RKO (cell line): Measurements from ENCODE around the gene FOSB.
"Not testable (repeated sequence)": the region's sequence is repeated elsewhere in the genome, so short reads cannot be mapped to it uniquely, and the experiment has no call there.

ENCODE experiments used
- DNase-seq: peaks from one replicate; pipeline ENCODE4 v3.0.0-alpha.2; 2016; ENCODE audit warnings: low spot score

FOSB gene

DNA sequence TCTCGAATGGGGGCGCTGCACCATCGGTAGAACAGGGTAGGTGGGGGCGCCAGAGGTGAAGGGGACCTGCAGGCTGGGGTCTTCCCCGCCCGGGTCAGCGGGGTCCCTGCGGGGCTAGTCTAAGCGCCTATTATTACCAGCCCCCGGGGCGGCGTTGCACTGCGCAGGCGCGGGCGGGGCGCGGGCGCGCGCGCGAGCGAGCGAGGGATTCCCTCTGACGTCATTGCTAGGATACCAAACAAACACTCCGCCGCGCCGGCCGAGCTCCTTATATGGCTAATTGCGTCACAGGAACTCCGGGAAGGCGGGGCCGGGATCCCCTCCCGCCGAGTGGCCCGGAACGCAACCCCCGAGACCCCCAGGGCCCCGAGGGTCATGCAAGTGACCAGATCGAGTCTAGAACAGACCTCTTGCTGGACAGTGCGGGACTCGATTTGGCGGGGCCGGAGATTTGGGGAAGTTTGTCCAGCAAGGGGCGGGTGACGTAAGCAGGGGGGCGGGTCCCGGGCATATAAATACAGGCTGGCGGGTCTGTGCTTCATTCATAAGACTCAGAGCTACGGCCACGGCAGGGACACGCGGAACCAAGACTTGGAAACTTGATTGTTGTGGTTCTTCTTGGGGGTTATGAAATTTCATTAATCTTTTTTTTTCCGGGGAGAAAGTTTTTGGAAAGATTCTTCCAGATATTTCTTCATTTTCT is at the start of gene FOSB:
Gene FOSB (plus strand): TSS at position 541 of the 703 bp plus-strand sequence. CDS start 591 bp downstream, outside the sequence.
- DNase-seq, result peak; percentile 97

DNA sequence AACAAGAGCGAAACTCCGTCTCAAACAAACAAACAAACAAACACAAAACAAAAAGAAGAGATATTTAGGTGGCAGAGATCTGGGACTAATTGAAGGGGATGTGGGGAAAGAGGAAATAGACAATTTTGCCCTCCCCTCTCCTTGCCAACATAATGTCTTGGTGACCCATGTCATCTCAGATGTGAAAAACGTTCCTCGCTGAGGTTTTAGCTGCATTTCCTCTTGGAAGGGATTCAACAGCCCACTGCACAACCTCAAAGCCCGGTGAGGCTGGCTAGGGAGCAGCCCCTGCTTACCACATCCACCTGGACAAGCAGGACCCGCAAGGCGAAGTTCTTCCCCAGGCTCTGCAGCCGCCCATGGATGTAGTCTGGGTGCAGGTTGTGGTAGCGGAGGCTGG is 49.0 kb upstream of the FOSB start:
- DNase-seq, result no peak

DNA sequence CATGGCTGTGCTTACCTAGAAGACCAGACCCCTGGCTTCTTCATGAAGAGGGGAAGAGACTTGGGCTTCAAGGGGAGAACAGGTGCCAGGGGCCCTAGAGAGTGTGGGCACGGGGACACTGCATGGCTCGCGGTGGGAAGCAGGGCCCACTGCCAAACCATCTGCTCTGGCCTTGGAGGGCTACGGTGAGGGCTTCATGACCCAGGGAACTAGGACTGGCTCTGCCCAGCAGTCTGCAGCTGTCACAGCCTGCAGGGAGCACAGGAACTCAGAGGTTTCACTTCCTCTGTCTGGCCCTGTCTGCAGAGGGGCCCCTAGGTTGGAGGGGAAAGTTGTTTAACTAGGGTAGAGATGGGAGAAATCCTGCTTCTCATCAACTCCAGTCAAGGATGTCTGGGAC is 48.4 kb upstream of the FOSB start:
- DNase-seq, result no peak

DNA sequence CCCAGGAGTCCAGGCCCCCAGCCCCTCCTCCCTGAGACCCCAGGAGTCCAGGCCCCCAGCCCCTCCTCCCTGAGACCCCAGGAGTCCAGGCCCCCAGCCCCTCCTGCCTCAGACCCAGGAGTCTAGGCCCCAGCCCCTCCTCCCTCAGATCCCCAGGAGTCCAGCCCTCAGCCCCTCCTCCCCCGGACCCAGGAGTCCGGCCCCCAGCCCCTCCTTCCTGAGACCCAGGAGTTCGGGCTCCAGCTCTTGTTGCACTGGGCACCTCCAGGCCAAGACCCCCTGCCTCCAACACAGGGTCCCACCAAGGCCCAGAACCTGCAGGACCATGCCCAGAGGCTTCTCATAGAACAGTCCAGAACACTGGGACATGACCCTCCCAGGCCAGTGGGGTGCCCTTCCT is 47.9 kb upstream of the FOSB start:
- no peak for DNase-seq

DNA sequence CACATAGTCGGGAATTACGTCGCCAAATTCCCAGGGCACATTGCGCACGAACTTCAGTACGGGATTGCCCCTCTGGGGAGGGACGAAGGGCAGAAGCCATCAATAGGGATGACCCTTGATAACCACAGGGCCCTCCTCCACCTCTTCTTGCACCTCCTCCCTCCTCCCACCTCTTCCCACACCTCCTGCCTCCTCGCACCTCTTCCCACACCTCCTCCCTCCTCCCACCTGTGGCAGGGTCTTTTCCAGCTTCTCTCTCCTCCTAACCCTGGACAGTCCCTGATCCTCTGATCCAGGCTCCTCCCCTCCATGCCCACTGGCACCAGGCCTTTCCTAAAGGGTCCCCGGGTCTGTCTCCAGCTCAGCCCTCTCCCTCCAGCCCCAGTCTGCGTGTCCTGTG is 47.4 kb upstream of the FOSB start:
- DNase-seq, result no peak

DNA sequence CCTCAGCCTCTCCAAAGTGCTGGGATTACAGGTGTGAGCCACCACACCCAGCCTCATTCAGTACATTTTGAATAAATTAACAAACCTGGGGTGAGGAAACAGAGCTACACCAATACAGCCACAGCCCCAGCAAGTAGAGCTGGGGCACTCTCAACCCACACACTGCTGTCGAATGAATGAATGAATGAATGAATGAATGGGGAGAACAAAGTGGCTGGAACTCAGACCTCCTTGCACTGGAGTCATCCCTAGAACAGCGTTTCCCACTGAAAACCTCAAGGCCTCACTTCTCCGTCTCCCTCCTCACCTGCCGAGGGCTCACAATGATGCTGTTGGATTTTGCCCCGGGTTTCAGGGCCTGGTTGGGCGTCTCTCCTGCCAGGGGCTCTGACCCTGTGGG is 46.9 kb upstream of the FOSB start:
- DNase-seq, result no peak

DNA sequence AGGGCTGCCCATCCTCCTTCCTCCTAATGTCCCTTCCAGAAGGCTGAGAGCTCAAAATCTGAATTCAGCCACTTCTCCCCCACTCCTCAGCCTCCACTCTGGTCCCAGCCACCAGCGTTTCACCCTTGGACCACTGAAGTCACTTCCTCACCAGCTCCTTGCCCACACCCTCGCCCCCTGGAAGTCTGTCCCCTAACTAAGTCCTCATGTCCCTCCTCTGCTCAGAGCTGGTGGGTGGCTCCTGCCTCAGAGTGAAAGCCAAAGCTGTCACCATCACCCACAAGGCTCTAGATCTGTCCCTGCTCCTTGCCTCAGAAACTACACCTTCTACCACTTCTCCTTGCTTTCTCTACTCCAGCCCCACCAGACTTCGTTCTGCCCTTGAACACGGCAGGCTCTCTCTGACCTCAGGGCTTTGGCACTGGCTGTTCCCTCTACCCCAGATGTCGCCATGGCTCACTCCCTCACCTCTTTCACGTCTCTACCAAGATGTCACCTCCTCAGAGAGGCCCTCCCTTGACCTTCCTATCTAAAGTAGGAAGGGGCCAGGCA is 45.8 kb upstream of the FOSB start:
- no peak for DNase-seq

DNA sequence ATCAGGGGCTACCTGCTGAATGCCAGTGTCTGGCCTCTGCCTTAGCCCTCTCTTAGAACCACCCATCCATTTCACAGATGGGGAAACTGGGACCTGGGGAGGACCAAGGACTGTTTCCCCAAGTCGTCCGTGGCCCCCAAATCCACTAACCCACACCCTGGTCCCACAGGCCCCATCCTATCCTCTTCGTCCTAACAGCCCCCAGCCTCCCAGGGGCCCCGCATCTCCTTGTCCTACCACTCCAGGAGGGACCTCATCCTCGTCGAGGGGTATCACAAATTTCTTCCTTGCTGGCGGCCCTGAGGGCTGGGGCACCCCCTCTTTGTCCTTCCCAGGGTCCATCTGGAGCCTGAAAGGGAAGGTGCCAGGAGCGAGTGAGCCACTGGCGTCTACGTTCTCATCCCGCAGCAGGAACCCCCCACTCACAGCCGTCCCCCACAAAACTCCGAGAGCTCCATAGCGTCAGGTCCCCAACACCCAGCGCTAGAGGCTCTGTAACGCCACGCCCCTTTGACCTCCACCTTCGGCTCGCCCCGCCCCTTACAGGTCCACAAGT is 44.7 kb upstream of the FOSB start:
- no peak for DNase-seq

DNA sequence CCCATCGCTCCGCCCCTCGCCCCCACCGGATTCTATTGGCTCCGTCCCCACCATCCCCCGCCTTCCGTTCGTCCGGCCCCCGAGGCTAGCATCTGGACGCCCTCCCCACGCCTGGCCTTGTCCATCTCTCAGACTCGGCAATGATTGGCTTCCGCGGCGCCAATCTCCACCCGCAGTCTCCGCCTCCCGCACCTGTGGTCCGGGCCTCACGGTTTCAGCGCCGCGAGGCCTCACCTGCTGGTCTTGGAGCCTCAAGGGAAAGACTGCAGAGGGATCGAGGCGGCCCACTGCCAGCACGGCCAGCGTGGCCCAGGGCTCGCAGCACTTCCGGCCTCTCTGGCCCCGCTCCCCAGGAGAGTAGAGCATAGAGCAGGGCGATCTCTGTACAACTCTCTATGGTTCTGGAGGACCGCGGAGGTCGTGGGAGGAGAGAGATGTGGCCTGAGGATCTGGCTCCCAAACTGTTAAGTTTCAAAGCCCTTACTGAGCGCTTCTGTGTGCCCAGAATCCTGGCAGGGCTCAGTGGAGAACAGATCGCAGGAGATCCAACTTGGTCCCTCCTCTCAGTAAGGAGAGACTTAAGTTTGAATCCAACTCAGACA is 44.1 kb upstream of the FOSB start, which contains the start of gene ERCC1:
Gene ERCC1 (minus strand): TSS at position 329 of the 602 bp plus-strand sequence. CDS start 543 bp downstream, outside the sequence.
- DNase-seq, result peak; percentile 97

DNA sequence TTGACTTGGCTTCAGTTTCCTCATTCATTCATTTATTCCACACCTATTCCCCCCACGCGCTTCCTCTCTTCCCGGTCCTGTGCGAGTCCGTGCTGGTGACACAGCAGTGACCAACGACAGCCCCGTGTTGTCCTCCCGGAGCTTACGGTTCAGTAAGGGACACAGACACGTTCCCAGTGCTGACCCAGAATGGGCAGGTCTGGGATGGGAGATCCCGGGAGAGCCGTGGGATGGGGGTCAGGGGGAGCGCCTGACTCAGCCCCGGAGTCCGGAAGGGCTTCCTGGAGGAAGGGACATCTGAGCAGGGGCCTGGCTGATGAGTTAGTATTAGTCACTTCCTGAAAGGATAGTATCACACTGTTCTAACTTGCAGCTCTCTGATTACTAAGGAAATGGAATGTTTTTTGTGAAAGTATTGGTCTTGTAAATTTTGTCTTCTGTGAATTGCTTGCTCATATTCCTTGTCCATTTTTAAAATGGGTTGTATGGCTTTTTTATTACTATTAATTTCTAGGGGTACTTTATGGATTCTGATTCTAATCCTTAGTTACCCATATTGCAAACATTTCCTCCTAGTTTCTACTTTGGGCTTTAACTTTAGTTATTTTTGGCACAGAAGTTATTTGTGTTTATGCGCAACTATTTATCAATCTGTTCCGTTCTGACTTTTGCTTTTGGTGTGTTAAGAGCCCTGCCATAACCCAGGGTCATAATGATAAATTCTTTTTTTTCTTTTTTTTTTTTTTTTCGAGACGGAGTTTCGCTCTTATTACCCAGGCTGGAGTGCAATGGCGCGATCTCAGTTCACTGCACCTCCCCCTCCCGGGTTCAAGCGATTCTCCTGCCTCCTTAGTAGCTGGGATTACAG is 43.4 kb upstream of the FOSB start:
- DNase-seq, result peak; percentile 100

DNA sequence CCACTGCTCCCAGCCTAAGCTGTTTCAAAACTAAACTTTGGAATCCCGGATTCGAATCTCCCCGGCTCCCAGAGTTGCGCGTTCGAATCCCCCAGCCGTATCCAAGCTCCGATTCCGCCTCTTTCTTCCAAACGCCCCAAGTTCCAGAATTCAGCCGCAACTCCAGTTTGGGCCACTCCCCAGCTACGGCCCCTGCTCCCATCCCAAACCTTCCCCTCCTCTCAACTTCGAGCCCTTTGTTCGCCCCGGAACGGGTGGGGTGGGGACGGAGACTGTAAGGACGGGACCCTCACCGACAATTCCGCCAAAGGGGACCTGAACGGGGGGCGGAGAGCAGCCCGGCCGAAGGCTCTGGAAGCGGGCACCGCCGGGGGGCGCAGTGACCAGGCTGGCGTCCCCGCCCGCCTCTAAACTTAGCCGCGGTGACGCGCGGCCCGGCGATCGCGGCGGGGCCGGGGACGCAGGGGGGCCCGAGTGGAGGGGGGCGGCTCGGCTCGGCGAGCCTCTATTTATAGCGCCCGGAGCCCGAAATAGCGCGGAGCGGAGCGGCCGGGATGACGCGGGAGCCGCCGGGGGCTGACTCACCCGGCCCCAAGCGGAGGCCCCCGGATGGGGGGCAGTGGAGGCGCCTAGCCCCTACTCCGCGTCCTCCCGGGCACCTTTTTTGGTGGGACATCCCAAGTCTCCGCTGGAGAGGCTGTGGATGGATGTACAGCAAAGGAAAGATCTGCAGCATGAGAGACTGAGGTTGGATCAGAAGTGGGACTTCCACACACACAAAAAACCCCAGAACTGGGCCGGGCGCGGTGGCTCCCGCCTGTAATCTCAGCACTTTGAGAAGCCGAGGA is 39.2 kb upstream of the FOSB start:
- DNase-seq, result no peak

DNA sequence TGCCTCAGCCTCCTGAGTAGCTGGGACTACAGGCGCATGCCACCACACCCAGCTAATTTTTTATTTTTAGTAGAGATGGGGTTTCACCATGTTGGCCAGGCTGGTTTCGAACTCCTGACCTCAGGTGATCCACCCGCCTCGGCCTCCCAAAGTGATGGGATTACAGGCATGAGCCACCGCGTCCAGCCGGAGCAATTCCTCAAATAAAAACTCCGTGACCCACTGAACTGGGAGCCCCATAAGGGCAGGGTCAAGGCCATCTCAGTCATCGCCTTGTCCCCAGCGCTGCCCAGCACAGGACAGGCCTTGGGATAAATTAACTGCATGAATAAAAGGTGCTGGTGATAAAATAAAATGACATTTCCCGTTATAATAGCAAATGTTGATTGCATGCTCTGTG is 37.9 kb upstream of the FOSB start:
- DNase-seq, result not testable (repeated sequence)

DNA sequence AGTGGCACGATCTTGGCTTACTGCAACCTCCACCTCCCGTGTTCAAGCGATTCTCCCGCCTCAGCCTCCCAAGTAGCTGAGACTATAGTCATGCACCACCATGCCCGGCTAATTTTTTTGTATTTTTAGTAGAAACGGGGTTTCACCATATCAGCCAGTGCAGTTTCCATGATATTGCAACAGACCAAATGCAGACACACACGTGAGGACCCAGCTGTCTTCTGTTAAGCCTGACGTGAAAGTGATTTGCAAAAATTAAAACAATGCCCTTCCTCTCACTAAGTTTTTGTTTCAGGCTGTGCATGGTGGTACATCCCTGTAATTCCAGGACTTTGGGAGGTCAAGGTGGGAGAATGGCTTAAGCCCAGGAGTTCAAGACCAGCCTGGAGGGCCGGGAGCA is 36.8 kb upstream of the FOSB start:
- not testable (repeated sequence) for DNase-seq

DNA sequence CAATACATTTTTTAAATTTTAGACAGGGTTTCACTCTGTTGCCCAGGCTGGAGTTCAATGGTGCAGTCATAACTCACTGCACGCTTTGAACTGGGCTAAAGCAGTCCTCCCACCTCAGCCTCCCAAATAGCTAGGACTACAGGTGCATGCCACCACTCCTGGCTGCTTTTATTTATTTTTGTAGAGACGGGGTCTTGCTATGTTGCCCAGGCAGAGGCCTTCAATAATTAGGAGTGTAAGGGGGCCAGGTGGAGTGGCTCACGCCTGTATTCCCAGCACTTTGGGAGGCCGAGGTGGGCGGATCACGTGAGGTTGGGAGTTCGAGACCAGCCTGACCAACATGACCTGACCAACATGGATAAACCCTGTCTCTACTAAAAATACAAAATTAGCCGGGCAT is 35.3 kb upstream of the FOSB start:
- DNase-seq, result not testable (repeated sequence)

DNA sequence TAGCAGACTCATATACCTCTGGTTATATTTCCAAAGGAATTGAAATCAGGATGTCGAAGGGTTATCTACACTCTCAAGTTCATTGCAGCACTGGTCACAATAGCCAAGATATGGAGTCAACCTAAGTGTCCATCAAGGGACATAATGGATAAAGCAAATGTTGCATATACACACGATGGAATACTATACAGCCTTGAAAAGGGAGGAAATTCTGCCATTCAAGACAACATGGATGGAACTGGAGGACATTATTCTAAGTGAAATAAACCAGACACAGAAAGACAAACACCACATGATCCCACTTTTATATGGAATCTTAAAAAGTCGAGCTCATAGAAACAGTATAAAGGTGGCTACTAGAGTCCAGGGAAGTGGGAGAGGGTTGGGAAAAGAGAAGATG is 30.5 kb upstream of the FOSB start:
- DNase-seq, result no peak

DNA sequence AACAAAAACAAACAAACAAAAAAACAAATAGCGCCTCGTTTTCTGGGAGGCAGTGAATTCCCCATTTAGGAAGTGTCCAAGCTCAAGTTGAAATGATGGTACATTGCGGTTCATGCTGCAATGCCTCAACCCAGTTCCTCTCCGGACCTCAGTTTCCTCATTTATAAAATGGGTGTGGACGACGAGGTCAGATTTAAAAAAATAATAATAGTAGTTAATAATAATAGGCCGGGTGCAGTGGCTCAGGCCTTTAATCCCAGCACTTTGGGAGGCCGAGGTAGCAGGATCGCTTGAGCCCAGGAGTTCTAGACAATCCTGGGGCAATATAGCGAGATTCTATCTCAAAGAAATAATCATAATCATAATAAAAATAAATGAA is 28.6 kb upstream of the FOSB start:
- no peak for DNase-seq

DNA sequence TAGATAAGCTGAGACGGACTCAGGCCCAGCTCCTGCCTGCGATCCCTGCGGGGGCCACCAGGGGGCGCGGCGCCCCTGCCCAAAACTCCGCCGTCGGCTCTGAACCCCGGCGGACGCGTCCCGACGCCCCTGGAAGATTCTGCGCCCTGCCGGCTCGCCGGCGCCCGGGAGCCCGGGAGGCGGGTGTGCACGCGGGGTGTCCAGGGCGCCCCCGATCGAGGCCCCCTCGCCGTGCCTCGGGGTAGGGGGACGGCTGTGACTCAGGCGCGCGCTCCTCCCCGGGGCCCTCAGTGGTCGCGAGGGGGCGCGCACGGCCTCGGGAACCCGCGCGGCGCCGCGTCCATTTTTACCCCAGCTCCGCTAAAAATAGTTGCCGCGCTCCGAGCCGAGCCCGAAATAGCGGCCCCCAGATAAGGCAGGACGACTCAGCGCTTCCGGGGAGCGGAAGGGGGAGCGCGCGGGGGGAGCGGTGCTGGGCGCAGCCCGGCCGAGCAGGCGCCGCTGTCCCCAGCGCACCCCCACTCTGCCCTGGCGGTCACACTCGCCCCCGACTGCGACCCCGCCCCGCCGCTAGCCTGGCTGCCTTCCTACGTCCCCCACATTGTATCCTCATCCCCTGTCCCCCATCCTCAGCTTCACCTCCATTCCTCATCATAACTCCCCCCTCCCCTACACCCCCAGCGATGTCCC is 28.1 kb upstream of the FOSB start:
- DNase-seq, result peak; percentile 92

DNA sequence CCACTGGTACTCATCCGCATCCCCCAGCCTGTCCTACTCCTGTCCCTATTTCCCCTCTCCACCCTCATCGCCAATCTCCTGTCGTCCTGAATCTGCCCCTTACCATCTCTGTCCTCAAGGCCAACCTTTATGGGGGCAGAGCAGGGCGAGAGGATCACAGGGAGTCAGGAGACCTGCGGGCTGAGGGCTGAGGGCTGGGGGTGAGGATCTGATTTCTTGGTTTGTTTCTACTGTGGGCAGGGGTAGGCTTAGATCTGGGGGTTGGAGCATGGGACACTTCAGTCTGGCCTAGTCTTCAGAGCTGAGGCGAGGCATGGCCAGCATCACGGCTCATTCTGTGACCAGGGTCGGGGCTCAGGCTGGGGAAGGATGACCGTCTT is 27.5 kb upstream of the FOSB start:
- DNase-seq, result no peak

DNA sequence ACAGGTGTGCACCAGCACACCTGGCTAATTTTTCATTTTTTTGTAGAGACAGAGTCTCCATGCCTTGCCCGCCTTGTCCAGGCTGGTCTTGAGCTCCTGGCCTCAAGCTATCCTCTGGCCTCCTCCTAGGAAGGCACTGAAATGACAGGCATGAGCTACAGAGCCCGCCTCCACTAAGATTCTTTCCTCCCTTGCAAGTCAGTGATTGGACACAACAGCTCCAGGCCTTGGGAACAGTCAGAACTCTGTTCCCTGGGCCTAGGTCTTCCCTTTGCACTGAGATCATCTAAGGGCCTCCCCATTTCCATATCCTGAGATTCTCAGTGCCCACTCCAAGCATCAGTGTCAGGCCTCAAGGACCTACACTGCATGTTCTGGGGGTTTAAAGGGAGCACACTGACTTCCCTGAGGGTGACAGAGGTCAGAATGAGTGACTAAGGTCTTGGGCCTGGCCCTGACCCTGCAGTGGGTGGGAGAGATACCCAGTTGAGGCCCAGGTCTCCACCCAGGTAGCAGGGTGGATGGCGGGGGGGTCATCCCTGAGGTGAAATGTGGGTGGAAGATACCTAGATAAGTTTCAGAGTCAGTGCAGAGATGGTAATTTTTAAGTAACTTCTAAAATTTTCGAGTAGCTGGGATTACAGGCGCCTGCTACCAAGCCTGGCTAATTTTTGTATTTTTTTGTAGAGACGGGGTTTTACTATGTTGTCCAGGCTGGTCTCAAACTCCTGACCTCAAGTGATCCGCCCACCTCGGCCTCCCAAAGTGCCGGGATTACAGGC is 26.7 kb upstream of the FOSB start:
- DNase-seq, result peak; percentile 68

DNA sequence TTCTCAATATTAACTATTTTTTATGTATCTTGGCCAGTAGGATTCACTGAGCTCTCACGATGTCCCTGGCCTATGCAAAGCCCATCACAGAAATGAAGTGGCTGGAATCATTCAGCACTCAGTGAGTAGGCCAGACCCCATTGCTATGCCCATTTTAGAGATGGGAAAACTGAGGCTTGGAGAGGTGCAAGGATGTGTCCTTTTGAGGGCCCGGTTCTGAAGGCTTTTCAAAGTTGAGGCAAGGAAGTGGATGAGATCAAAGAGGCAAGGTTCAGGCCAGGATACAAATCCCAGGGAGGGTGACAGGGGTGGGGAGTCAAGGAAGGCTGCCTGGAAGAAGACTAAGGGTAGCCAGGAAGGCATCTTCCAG is 25.4 kb upstream of the FOSB start:
- DNase-seq, result no peak
